Fibroblast of skin of right biceps (primary cell): ENCODE results near the gene MAJIN.

Source experiments
- DNase-seq: peaks from one replicate; pipeline ENCODE4 v3.0.0-alpha.2; 2013

MAJIN gene

GRCh38 chr11:64891215-64891848, 80.6 kb downstream of the MAJIN start:
- DNase-seq, result no peak

DNA sequence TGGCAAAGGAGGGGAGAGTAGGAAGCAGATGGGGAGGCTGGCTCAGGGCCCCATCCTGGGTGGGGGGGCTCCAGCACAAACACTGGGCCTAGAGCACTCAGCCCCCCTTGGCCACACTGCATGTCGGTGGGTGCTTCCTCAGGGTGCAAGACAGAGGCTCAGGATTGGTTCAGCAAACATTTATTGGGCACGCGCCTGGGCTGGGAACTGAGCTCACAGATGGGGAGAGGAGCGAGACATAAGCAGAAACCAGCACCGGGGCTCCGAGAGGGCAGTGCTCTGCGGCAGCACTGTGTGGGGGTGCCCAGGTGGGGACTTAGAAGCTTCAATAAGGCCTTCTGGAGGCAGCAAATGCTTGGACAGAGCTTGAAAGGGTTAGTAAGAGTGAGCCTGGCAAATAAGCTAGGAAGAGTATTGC, 81.4 kb downstream of the MAJIN start:
- no peak for DNase-seq

GRCh38 chr11:64888729-64889511, 83.0 kb downstream of the MAJIN start:
- DNase-seq, result no peak

- no peak for DNase-seq
These were observed 83.5 kb downstream of the MAJIN start for GRCh38 chr11:64888406-64888728.
